ENCODE measurements around the gene CITED1.
A peak's percentile ranks its signal among the peaks of the same experiment; 100 is the strongest.

CITED1 gene

GRCh38 chrX:72305286-72306084 is at the start of gene CITED1:
Gene CITED1 (minus strand): TSS chrX:72305914. CDS start chrX:72302869, 3,045 bp downstream.
- peaks cover 38% of the 10 kb centered on the region for H3K27me3 ChIP-seq (ENCODE audit: insufficient read depth, poor library complexity, severe bottlenecking)
- peak within 1 kb of the TSS; percentile 31 for H3K4me3 ChIP-seq (ENCODE audit: severe bottlenecking)
- no peak for DNase-seq (ENCODE audit: low spot score)
- TF ChIP-seq CTCF (IDR thresholded peaks at IDR 0.05; ENCODE audit: poor library complexity, severe bottlenecking) = no peak
- ATAC-seq (ENCODE audit: low read depth) = peak; percentile 40
- no peak within 1 kb of the TSS for H3K27ac ChIP-seq (ENCODE audit: poor library complexity, severe bottlenecking)
- H3K9me3 ChIP-seq (ENCODE audit: severe bottlenecking) = no peaks in the 10 kb centered on the region
- H3K4me1 ChIP-seq (ENCODE audit: insufficient read depth, poor library complexity, severe bottlenecking) = no peaks in the 10 kb centered on the region
- no peaks in the 10 kb centered on the region for H3K36me3 ChIP-seq (ENCODE audit: low read depth)

DNA sequence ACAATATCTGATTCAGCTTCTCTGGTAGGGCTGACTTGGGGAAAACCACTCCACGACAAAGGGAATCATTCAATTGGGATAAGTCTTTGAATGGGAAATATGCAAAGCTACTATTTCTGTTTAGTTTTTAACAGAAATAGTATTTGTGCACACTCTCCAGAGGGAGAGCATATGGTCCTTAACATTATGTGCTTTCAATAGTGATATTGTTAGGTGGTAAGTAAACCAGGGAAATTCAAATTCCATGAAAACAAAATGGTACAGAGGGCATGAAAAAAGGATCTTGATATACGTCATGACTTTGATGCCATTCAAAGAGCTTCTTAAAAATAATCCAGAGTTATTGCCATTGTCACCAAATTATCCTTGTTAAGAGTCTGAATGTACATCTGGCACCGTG is 47.1 kb upstream of the CITED1 start:
- ATAC-seq (ENCODE audit: low read depth) = no peak
- no peaks in the 10 kb centered on the region for H3K9me3 ChIP-seq (ENCODE audit: severe bottlenecking)

DNA sequence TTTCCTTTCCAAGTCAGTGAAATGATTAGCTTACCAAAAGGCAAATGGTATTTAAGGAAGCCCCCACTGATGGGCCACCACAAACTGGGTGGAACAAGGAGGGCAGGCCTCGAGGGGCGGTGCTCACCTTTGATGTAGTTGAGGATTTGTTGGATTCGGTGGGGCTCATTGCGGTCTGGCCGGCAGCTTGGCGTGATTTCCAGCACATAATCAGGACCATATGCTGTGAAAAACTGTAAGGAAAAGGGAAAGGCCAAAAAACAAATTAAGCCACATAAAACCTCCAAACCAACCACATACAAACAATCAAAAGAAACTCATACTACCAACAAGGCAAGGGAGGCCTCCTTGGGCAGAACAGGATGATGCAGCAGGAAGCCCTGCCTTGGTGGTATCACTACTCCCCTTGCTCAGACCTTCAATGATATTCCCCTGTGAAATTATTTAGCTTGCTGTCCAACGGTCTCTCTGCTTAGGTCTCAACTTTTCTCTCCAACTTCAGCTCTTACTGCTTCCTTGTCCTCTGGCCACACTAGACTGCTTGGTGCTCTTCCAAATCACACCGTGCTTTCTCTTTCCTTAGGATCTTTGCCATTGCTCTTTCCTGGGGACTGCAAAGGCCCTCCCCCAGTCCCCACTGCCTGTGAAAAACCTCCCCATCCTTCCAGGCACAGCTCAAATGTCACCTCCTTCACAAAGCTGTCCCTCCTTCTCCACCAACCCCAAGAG is 46.1 kb upstream of the CITED1 start:
- DNase-seq (ENCODE audit: low spot score) (no peak), ATAC-seq (ENCODE audit: low read depth) (no peak)
- Histone ChIP-seq H3K4me3 (ENCODE audit: severe bottlenecking) (no peak overlapping the region), H3K9me3 (ENCODE audit: severe bottlenecking) (no peaks in the 10 kb centered on the region), H3K36me3 (ENCODE audit: low read depth) (no peaks in the 10 kb centered on the region), H3K27ac (ENCODE audit: poor library complexity, severe bottlenecking) (no peak overlapping the region), H3K4me1 (ENCODE audit: insufficient read depth, poor library complexity, severe bottlenecking) (no peaks in the 10 kb centered on the region), H3K27me3 (ENCODE audit: insufficient read depth, poor library complexity, severe bottlenecking) (no peaks in the 10 kb centered on the region)
- TF ChIP-seq CTCF (IDR thresholded peaks at IDR 0.05; ENCODE audit: poor library complexity, severe bottlenecking) = no peak

More for the DNA sequence above, 47.1 kb upstream of the CITED1 start:
- Histone ChIP-seq H3K4me3 (ENCODE audit: severe bottlenecking) (no peak overlapping the region), H3K4me1 (ENCODE audit: insufficient read depth, poor library complexity, severe bottlenecking) (no peaks in the 10 kb centered on the region), H3K27ac (ENCODE audit: poor library complexity, severe bottlenecking) (no peak overlapping the region), H3K36me3 (ENCODE audit: low read depth) (no peaks in the 10 kb centered on the region), H3K27me3 (ENCODE audit: insufficient read depth, poor library complexity, severe bottlenecking) (no peaks in the 10 kb centered on the region)
- no peak for TF ChIP-seq CTCF (IDR thresholded peaks at IDR 0.05; ENCODE audit: poor library complexity, severe bottlenecking)
- no peak for DNase-seq (ENCODE audit: low spot score)

DNA sequence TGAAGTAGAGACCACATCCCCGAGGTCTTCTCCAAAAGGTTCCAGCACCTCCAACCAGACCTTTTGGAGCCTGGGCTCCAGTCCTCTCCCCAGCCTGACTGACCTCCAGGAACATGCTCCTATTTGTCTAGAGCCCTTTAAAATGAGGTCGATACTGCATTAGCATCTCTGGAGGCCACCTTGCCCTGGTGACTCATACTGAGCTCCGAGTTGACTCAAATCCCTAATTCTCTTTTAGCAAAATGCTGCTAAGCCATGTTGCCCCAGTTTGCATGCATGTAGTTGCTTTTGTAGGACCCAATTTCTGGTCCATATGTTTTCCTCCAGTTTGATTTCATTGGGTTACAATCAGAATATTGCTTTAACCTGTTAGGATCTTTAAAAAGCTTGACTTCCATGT is 43.5 kb upstream of the CITED1 start:
- H3K4me3 ChIP-seq (ENCODE audit: severe bottlenecking) = no peak overlapping the region
- DNase-seq (ENCODE audit: low spot score) (no peak), ATAC-seq (ENCODE audit: low read depth) (no peak)
- H3K27ac ChIP-seq (ENCODE audit: poor library complexity, severe bottlenecking) = no peak overlapping the region
- no peaks in the 10 kb centered on the region for H3K36me3 ChIP-seq (ENCODE audit: low read depth)
- H3K9me3 ChIP-seq (ENCODE audit: severe bottlenecking) = no peaks in the 10 kb centered on the region
- H3K27me3 ChIP-seq (ENCODE audit: insufficient read depth, poor library complexity, severe bottlenecking) = no peaks in the 10 kb centered on the region
- no peak for TF ChIP-seq CTCF (IDR thresholded peaks at IDR 0.05; ENCODE audit: poor library complexity, severe bottlenecking)
- no peaks in the 10 kb centered on the region for H3K4me1 ChIP-seq (ENCODE audit: insufficient read depth, poor library complexity, severe bottlenecking)

Data from RWPE2 (cell line).